PC-9 (cell line): ENCODE data around the gene XRCC5.

Experiments
- EZH2 ChIP-seq: fragments of 200-600 bp; sonication (generic); IDR thresholded peaks from 2 replicates; pipeline ENCODE4 v1.8.0; 2017; ENCODE audit warnings: antibody characterized with exemption, low read depth
- TF ChIP-seq, protein P1 (sequence below): fragments of 200-600 bp; sonication (generic); conservative IDR thresholded peaks from 2 replicates; pipeline ENCODE4 v1.6.1; 2017; ENCODE audit warnings: mixed run types, antibody characterized with exemption, mild to moderate bottlenecking, moderate library complexity

DNA sequence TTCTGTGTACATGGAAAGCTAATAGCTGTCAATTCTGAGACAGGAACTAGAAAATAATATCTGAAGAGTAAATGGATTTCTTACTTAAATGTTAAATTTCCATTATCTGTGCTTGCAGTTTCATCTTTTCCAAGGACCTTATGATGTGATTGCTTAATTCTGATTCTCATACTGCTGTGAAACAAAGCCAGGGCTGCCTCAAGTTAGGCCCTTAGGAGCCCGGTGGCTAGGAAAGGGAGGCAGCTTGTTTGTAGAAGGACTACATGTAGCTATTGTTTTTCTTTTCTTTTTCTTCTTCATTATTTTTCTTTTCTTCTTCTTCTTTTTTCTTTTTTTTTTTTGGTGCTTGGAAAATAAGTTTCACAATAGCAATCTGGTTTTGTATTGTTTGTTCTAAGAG is 50.5 kb downstream of the XRCC5 start:
- TF ChIP-seq, protein P1, sequence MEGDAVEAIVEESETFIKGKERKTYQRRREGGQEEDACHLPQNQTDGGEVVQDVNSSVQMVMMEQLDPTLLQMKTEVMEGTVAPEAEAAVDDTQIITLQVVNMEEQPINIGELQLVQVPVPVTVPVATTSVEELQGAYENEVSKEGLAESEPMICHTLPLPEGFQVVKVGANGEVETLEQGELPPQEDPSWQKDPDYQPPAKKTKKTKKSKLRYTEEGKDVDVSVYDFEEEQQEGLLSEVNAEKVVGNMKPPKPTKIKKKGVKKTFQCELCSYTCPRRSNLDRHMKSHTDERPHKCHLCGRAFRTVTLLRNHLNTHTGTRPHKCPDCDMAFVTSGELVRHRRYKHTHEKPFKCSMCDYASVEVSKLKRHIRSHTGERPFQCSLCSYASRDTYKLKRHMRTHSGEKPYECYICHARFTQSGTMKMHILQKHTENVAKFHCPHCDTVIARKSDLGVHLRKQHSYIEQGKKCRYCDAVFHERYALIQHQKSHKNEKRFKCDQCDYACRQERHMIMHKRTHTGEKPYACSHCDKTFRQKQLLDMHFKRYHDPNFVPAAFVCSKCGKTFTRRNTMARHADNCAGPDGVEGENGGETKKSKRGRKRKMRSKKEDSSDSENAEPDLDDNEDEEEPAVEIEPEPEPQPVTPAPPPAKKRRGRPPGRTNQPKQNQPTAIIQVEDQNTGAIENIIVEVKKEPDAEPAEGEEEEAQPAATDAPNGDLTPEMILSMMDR: no peak
- TF ChIP-seq EZH2: no peak
